GM19043 (cell line): Measurements from ENCODE around the gene ZNF587B.
"Not testable (repeated sequence)": the region's sequence is repeated elsewhere in the genome, so short reads cannot be mapped to it uniquely, and the experiment has no call there.

ENCODE experiments used
- ATAC-seq: cut with Tn5 transposase; IDR thresholded peaks from one replicate; pipeline ENCODE4 v1.9.1; 2021; ENCODE audit warnings: low read depth; ENCODE audit not compliant: unreplicated experiment

ZNF587B gene

DNA sequence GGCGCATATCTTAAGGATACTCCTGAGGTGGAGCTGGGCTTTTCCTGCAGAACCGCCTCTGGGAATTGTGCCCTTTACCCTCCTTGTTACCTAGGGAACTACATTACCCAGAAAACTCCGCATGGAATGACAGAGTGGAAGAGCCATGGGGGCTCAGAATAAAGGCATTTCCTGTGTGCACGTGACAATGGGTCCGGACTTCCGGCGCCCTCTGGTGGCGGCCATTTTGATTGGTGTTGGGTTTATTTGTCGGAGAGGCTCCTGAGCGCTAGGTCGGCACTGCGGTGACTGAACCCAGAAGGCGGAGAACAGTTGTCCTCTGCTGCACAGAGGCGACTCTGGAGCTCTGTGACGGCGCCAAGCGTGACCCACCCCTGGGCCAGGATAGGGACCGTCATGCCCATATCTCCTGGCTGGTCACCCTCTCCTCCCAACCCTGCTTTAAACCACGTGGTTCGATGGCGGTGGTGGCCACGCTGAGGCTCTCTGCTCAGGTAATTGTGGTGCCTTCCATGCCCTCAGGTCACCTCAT lies at the start of gene ZNF587B:
Gene ZNF587B (plus strand): TSS at position 229 of the 532 bp plus-strand sequence. CDS start 230 bp downstream, at position 459.
- ATAC-seq: no peak

DNA sequence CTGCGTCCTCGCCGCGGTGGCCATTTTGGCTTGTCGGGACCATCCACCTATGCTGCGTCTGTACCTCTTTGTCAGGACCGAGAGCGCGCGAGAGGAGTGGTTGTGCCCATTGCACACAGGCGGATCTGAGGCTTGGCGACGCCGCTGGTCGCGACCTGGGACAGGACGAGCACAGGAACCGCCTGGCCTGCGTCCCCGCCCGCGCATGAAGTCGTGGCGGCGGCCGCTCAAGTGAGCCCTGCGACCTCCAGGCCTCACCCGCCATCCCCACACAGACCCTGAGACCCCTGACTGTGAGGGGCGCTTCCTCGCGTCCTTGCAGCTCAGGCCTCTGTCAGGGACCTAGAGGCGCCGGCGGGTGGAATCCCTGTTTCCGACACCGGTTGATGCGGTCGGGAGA lies 43.8 kb upstream of the ZNF587B start:
- ATAC-seq: no peak

DNA sequence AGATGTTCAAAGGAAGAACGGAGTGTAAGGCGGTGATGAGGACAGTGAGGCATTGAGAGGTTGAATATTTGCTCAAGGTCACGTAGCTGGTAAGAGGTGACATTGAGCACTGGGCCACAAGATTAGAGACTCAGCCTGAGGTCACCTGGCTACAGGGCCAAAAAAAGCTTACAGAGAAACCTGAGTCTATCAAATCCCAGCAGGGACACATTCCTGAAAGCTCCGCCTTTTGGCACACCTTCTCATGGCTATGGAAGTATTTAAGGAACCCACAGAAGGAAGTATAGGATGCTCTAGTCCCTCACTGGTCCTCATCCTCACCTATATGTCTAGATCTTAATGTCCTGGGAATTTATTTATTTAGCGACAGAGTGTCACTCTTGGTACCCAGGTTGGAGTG lies 43.2 kb upstream of the ZNF587B start:
- no peak for ATAC-seq

DNA sequence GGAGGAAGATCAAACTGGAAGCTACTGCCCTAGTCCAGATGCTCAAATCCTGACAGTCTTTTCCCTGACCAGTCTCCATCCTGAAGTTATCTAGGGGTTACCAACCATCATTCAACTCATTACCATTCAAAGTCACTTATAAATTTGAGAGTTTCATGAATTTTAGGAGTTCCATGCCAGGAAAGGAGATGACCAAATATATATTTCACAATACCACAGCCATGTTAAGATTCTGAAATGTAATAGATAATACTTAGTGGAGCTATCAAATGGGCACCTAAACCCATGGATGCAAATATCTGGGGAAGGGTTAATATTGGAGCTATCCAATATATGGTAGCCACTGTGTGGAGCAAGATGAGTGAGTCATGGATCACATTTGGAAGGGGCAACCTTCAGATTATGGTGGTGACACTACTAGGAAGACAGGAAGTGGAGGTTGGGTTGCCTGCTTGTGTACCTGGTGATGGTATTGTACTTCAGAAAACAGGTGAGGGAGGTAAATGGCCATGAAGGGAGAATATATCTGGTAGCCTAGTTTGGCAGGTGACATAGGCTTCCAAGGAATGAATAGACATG lies 41.9 kb upstream of the ZNF587B start:
- no peak for ATAC-seq

DNA sequence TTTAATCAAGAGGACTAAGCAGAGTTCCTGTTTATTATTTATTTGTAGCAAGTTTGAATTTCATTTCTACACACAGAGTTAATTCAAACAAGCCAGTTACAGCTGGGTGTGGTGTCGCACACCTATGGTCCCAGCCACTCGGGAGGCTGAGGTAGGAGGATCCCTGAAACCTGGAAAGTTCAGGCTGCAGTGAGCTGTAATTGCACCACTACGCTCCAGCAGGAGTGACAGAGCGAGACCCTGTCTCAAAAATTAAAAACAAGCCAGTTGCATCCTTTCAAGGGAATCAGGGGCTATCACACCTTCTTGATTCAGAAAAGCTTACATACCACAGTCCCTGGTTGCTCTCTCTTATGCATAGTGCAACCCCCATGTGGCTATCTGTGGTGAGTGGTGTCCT lies 40.8 kb upstream of the ZNF587B start:
- no peak for ATAC-seq

DNA sequence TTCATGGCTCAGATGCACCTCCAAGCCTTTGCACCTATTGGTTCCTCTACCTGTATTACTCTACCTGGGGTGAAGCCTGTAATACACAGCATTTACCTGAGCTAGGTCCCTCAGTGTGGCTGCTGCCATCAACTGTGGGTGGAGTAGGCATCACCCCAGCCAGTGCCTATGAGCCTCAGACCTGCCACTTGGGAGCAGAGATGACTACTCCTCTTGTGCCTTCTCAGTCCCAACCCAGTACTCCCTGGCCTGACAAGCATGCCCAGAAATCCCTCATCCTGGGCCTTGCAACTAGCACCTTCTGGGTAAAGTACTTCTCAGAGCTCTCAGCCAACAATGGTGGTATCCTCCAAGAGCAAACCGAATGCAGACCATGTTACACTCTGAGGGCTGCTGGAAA lies 33.5 kb upstream of the ZNF587B start:
- not testable (repeated sequence) for ATAC-seq

DNA sequence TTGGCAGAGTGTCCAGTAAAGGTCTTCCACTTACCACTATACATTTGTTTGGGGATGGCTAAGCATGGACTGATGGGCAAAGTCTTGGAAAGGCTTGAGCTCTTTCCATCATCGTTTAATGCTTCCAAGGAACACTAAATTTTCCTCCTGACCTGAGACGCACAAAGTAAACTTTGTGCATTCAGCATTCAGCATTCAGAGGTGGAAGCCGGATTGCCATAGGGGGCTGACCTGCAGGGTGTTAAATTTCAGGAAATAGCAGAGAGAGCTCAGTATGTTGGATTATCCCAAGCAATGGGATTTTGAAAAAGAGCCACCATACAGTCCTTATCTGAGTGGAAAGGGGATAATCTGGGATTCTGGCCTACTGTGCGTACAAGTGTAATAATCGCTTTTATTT lies 29.4 kb upstream of the ZNF587B start:
- no peak for ATAC-seq

DNA sequence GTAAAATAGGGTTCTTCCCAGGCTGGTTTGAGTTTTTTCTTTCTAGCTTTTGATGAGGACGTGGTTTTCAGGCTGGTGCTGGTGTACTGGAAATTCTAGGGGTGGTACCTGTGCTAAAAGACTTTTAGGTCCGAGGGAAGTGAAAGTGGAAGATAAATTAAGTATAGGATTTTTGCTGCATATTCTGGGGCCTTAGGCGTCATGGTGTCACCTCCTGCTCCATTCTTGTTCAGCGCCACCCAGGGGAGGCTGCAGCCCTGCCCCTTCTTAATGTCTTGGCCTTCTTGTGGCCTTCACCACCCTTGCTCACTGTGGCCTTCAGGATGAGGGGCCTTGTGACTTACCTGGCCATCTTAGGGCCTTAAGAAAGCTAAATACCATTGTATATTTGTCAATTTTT lies 27.8 kb upstream of the ZNF587B start:
- ATAC-seq: no peak

DNA sequence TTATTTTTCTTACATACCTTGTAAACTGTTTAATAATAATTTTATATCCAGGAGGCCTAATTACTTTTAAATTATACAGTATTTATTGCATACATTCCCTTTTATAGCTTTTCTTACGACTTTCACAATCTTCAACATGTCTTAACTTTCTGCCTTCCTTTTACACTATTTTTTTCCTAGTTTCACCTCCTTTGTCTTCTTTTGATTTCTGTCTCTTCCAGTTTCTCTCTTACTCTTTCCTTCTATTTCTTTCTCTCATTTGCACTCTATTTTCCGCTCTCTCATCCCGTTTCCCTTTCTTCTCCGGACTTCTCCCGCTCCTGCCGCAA lies 26.9 kb upstream of the ZNF587B start:
- ATAC-seq: no peak

DNA sequence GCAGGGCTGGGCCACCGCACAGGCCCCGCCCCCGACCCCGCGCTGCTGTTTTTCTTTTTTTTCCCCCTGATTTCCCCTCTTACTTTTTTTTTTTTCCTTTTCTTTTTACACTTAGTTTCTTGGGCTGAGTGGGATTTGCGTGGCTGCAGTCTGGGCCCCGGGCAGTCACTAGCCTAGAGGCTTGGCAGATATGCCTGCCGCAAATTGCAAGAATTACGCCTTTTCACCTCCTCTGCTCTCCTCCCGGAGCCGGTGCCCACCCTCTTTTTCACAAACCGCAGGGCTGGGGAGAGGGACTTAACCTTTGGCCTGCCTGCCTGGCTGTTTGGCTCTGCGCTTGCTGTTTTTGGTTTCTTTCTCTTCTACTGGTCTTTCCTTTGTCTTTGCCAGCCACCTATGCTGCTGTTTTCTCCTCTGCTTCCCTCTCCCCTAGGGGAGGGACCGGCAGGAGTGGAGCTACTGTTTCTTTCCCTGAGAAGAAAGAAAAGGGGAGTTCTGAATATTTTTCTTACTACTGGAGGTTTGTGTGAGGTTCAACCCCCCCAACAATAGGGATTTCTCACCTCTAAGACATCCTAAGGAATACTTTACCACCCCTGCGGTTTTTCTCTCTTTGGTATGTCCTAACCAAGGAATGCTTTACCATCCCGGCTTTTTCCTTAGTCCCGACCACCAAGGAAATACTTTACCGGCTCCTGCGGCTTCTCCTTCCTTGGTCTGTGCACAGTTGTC lies 26.3 kb upstream of the ZNF587B start:
- ATAC-seq: no peak

DNA sequence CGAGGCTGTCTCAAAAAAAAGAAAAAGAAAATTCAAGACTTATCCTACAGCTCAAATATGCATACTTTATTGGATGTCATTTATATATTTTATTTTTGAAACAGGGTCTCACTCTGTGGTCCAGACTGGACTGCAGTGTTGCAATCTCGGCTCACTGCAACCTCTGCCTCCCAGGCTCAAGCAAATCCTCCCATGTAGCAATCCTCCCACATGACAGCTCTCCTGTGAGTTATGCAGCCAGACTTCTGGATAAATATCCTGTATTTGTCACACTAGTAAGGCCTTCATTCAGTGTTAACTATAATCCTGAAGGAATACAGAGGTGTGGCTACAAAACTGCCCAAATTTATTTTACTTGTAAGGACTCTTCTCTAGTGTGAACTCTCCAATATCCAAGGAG lies 22.6 kb upstream of the ZNF587B start:
- no peak for ATAC-seq

DNA sequence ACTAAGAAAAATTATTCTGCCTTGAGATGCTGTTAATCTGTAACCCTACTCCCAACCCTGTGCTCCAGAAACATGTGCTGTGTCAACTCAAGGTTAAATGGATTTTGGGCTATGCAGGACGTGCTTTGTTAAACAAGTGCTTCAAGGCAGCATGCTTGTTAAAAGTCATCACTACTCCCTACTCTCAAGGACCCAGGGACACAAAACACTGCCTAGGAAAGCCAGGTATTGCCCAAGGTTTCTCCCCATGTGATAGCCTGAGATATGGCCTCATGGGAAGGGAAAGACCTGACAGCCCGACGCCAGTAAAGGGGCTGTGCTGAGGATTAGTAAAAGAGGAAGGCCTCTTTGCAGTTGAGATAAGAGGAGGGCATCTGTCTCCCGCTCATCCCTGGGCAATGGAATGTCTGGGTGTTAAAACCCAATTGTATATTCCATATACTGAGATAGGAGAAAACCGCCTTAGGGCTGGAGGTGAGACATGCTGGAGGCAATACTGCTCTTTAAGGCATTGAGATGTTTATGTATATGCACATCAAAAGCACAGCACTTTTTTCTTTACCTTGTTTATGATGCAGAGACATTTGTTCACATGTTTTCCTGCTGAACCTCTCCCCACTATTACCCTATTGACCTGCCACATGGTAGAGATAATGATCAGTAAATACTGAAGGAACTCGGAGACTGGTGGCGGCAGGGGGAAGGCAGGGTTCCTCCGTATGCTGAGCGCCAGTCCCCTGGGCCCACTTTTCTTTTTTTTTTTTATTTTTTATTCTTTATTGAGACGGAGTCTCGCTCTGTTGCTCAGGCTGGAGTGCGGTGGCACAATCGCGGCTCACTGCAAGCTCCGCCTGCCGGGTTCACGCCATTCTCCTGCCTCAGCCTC lies 19.4 kb upstream of the ZNF587B start:
- ATAC-seq: not testable (repeated sequence)

DNA sequence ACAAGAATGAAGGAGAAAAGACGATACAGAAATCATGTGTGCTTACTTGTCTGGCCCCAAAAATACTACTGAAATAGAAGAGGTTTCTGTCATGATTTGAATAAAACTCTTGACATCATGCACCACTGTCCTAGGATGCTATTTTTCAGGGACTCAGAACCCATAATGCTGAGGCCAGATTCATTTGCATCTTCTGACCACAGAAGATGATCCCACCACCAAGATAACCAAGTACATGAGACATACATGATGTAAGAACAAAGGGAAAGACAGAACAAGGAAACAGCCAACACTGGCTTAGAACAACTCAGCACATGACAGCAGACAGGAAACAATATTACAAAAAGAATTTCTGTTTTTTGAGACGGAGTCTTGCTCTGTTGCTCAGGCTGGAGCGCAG lies 17.9 kb upstream of the ZNF587B start:
- ATAC-seq: peak; percentile 46

DNA sequence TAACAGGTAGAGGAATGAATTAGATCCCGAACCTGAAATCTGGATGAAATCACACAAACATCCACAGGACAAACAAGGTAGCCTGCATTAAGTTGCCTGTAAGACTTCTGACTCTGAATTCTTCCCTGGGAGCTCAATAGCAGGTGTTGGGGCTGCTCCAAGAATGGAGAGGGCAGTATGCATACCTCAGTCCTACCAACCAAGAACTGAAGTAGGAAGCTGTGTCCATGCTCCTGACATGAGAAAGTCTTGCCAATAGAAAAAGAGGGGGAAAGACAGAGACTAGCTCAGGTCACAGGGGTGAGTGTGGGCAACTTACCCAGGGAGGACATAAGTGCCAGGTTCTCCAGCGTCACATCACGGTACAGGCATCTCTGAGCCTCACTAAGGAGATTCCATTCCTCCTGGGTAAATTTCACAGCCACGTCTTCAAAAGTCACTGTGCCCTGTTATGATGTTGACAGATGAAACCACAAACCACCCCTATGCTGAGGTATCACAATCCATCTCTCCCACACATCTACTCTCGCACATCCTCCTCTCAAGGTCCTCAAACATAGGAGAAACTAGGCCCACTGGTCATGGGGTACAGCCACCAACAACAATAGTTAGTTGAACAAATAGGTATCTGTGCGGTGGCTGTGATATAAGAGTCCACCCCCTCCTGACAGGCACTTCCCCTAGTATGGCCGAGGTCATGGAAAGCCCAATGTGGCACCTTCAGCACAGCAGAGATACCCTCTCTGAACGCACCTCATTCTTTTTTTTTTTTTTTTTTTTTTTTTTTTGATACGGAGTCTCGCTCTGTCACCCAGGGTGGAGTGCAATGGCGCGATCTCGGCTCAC lies 16.9 kb upstream of the ZNF587B start:
- ATAC-seq: not testable (repeated sequence)

DNA sequence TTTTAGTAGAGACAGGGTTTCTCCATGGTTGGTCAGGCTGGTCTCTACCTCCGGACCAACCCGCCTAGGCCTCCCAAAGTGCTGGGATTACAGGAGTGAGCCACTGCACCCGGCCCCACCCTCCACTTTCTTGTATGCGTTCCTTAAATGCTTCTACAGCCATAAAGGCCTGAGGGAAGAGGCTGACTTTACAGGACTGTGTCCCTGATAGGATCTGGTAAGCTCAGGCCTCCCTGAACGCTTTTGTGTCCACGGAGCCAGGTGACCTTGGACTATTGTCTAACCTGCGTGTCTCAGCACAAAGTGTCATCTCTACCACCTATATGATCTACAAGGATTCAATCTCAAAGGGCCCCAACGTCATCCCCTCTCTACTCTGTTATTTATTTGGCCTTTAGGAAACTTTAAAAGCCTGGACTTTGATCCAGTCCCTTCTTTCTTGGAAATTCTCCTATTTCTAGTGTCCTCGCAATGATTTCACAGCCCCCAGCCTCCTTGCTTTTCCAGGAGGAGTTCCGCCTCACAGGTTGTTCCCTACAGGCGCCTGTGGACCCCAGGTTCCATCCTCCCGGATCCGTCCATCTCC lies 16.1 kb upstream of the ZNF587B start:
- ATAC-seq: no peak

DNA sequence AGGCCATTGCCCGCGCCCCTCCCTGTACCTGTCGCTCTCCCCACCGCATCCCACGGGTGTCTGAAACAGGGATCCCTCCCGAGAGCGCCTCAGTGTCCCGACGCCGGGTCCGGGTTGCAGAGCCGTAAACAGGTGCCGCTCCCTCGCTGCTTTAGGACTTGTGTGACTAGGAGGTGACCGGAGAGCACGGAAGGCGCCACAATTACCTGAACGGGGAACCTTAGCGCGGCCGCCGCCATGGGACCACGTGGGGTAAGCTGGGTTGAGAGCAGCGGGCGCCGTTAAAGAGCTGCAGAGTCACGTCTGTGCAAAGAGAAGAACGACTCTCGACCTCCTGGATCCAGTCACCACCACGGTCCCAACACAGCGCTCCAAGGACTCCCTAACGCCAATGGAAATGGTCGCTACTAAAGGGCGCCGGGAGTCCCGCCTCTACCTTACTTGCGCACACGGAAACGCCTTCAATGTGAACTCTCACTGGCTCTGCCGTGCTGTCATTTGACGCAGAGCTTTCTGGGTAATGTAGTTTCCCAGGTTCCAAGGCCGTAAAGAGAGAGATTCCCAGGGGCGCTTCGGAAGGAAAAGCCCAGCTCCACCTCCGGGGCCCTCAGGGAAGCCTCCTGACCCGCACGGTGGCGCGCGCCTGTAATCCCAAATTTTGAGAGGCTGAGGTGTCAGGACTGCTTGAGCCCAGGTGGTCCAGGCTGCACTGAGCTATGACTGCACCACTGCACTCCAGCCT lies 15.4 kb upstream of the ZNF587B start, which contains the start of gene ZNF552:
Gene ZNF552 (minus strand): TSS at position 409 of the 742 bp plus-strand sequence. CDS start 170 bp downstream, at position 239.
- ATAC-seq: peak; percentile 65

DNA sequence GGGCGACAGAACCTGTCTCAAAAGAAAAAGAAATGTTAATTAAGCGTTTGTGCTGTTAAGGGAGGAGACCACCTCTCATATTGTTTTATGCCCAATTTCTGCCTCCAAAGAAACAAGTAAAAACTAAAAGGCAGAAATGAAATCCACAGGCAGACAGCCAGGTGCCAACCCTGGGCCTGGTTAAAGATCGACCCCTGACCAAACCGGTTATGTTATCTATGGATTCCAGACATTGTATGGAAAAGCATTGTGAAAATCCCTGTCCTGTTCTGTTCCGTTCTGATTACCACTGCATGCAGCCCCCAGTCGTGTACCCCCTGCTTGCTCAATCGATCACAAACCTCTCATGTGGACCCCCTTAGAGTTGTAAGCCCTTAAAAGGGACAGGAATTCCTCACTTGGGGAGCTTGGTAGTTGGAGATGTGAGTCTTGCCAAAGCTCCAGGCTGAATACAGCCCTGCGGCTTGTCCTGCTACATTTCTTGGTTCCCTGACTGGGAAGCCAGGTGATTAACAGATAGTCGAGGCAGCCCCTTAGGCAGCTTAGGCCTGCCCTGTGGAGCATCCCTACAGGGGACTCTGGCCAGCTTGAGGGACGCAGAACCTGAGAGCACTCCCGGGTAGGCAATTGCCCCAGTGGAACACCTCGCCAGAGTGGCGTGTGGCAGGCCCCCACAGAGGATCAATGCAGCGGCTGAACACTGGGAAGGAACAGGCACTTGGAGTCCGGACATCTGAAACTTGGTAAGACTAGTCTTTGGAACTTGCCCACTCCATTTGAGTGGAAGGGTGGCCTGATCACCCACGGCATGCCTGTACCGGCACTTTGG lies 14.6 kb upstream of the ZNF587B start:
- no peak for ATAC-seq

DNA sequence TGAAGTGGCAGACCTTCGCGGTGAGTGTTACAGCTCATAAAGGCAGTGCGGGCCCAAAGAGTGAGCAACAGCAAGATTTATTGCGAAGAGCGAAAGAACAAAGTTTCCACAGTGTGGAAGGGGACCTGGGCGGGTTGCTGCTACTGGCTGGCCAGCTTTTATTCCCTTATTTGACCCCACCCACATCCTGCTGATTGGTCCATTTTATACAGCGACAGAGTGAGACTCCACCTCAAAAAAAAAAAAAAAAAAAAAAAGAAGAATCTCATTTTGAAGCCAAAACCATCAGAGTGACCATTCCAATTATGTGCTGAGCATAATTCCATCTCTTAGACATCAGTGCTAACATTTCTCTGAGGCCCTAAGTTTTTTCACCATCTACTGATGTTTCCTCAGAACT lies 13.4 kb upstream of the ZNF587B start:
- no peak for ATAC-seq
